Measurements from ENCODE around the gene VPS39.

VPS39 gene

GRCh38 chr15:42138411-42138810 is 69.7 kb downstream of the VPS39 start:
- H3K4me3 ChIP-seq (ENCODE audit: low read depth in 1 of 2, low read length in 2 of 2) = no peak overlapping the region
- no peak overlapping the region for H2AFZ ChIP-seq (ENCODE audit: low read depth, low read length)
- H4K20me1 ChIP-seq (ENCODE audit: insufficient read depth, low read length) = no peaks in the 10 kb centered on the region
- H3K4me2 ChIP-seq (ENCODE audit: insufficient read depth, low read length) = no peak overlapping the region
- H3K9ac ChIP-seq (ENCODE audit: low read depth, low read length) = no peak overlapping the region
- TF ChIP-seq EZH2 (IDR thresholded peaks at IDR 0.05; ENCODE audit: borderline replicate concordance, low read depth, low read length, severe bottlenecking) (no peak), CTCF (IDR thresholded peaks at IDR 0.05; ENCODE audit: borderline replicate concordance, extremely low read depth, low read length, poor library complexity, severe bottlenecking) (no peak)
- no peaks in the 10 kb centered on the region for H3K79me2 ChIP-seq (ENCODE audit: insufficient read depth, low read length)
- H3K36me3 ChIP-seq (ENCODE audit: insufficient read depth, low read length) = no peaks in the 10 kb centered on the region
- H3K9me3 ChIP-seq (ENCODE audit: insufficient read depth, low read length, severe bottlenecking) = no peaks in the 10 kb centered on the region
- no peak for DNase-seq
- H3K27me3 ChIP-seq (ENCODE audit: insufficient read depth, low read length, poor library complexity) = peaks cover 2% of the 10 kb centered on the region
- no peak for ATAC-seq (ENCODE audit: insufficient read depth, low read depth)
- H3K4me1 ChIP-seq (ENCODE audit: insufficient read depth, low read length) = no peaks in the 10 kb centered on the region
- H3K27ac ChIP-seq (ENCODE audit: low read length) = no peak overlapping the region

- Histone ChIP-seq H3K4me3 (ENCODE audit: low read depth in 1 of 2, low read length in 2 of 2) (no peak overlapping the region), H4K20me1 (ENCODE audit: insufficient read depth, low read length) (no peaks in the 10 kb centered on the region), H3K27ac (ENCODE audit: low read length) (no peak overlapping the region), H3K9ac (ENCODE audit: low read depth, low read length) (no peak overlapping the region), H3K4me1 (ENCODE audit: insufficient read depth, low read length) (no peaks in the 10 kb centered on the region), H3K27me3 (ENCODE audit: insufficient read depth, low read length, poor library complexity) (peaks cover 2% of the 10 kb centered on the region), H3K4me2 (ENCODE audit: insufficient read depth, low read length) (no peak overlapping the region), H2AFZ (ENCODE audit: low read depth, low read length) (no peak overlapping the region), H3K9me3 (ENCODE audit: insufficient read depth, low read length, severe bottlenecking) (no peaks in the 10 kb centered on the region), H3K79me2 (ENCODE audit: insufficient read depth, low read length) (no peaks in the 10 kb centered on the region), H3K36me3 (ENCODE audit: insufficient read depth, low read length) (no peaks in the 10 kb centered on the region)
- peak; percentile 55 for ATAC-seq (ENCODE audit: insufficient read depth, low read depth)
- peak; percentile 35 for DNase-seq
- peak; percentile 68 for TF ChIP-seq CTCF (IDR thresholded peaks at IDR 0.05; ENCODE audit: borderline replicate concordance, extremely low read depth, low read length, poor library complexity, severe bottlenecking)
- no peak for TF ChIP-seq EZH2 (IDR thresholded peaks at IDR 0.05; ENCODE audit: borderline replicate concordance, low read depth, low read length, severe bottlenecking)
Observed at GRCh38 chr15:42137461-42138261, 70.4 kb downstream of the VPS39 start.

- no peak for ATAC-seq (ENCODE audit: insufficient read depth, low read depth)
- no peak overlapping the region for H3K4me2 ChIP-seq (ENCODE audit: insufficient read depth, low read length)
- H3K27me3 ChIP-seq (ENCODE audit: insufficient read depth, low read length, poor library complexity) = peaks cover 2% of the 10 kb centered on the region
- no peaks in the 10 kb centered on the region for H3K4me1 ChIP-seq (ENCODE audit: insufficient read depth, low read length)
- DNase-seq = no peak
- no peaks in the 10 kb centered on the region for H3K79me2 ChIP-seq (ENCODE audit: insufficient read depth, low read length)
- no peak overlapping the region for H2AFZ ChIP-seq (ENCODE audit: low read depth, low read length)
- no peaks in the 10 kb centered on the region for H3K36me3 ChIP-seq (ENCODE audit: insufficient read depth, low read length)
- H4K20me1 ChIP-seq (ENCODE audit: insufficient read depth, low read length) = no peaks in the 10 kb centered on the region
- TF ChIP-seq CTCF (IDR thresholded peaks at IDR 0.05; ENCODE audit: borderline replicate concordance, extremely low read depth, low read length, poor library complexity, severe bottlenecking) (no peak), EZH2 (IDR thresholded peaks at IDR 0.05; ENCODE audit: borderline replicate concordance, low read depth, low read length, severe bottlenecking) (no peak)
- H3K9ac ChIP-seq (ENCODE audit: low read depth, low read length) = no peak overlapping the region
- H3K27ac ChIP-seq (ENCODE audit: low read length) = no peak overlapping the region
- no peak overlapping the region for H3K4me3 ChIP-seq (ENCODE audit: low read depth in 1 of 2, low read length in 2 of 2)
- no peaks in the 10 kb centered on the region for H3K9me3 ChIP-seq (ENCODE audit: insufficient read depth, low read length, severe bottlenecking)
Observed at GRCh38 chr15:42136513-42136912, 71.6 kb downstream of the VPS39 start.

Data from DND-41 (cell line).